AG09309 (cell line): ENCODE data around the gene PSMD5.

ENCODE experiments used
- DNase-seq: peaks from one replicate; pipeline ENCODE4 v3.0.0-alpha.2; 2010; ENCODE audit warnings: low read depth
- H3K4me3 ChIP-seq: 2 replicates; pipeline ENCODE4 v1.5.1; 2011; ENCODE audit warnings: mild to moderate bottlenecking, low read depth, low read length, moderate library complexity; ENCODE audit not compliant: control insufficient read depth
- TF ChIP-seq, protein P1 (sequence below): IDR thresholded peaks from 2 replicates; pipeline ENCODE4 v1.5.1; 2011; ENCODE audit warnings: mild to moderate bottlenecking, low read depth, low read length, inconsistent platforms; ENCODE audit not compliant: insufficient read depth, control insufficient read depth; ENCODE audit errors: missing control alignments

The PSMD5 gene

DNA sequence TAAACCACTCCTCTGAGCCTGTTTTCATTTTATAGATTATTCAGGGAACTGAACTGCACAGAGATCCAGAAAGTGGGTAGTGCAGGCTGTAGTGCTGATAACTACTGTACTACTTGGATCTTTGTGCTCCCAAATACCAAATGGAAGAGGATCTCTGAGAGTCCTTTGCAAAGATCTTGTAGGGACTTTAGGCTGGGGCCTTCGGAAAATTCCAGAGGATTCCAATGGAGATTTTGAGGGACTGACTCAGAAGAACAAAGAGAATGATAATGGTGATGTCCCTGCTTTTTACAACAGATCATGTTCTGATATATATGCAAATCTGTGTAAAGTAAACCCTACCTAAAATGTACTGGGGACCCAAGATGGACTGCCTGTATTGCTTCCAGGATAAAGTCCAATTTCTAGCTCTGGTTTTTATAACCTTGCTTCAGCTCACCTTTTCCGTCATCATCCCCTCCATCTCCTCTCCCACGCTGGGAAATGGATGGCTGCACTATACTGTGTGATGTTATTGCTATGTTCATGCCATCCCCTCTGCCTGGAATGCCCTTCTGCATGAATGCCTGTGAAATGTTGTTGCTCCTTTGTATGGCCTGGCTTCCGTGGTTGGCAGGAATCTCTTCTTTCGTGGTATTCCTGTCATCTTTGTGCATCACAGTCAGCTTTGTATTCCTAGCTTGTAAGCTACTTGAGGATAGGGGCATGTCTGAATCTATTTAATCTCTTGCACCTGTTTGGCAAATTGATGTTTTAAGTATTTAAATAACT lies 9.7 kb upstream of the PSMD5 start:
- DNase-seq: no peak
- TF ChIP-seq, protein P1, sequence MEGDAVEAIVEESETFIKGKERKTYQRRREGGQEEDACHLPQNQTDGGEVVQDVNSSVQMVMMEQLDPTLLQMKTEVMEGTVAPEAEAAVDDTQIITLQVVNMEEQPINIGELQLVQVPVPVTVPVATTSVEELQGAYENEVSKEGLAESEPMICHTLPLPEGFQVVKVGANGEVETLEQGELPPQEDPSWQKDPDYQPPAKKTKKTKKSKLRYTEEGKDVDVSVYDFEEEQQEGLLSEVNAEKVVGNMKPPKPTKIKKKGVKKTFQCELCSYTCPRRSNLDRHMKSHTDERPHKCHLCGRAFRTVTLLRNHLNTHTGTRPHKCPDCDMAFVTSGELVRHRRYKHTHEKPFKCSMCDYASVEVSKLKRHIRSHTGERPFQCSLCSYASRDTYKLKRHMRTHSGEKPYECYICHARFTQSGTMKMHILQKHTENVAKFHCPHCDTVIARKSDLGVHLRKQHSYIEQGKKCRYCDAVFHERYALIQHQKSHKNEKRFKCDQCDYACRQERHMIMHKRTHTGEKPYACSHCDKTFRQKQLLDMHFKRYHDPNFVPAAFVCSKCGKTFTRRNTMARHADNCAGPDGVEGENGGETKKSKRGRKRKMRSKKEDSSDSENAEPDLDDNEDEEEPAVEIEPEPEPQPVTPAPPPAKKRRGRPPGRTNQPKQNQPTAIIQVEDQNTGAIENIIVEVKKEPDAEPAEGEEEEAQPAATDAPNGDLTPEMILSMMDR: no peak

GRCh38 chr9:120851449-120851848 lies 8.7 kb upstream of the PSMD5 start:
- H3K4me3 ChIP-seq: no peak overlapping the region
- no peak for DNase-seq
- TF ChIP-seq, protein P1: no peak

More for the DNA sequence above, 9.7 kb upstream of the PSMD5 start:
- no peak overlapping the region for H3K4me3 ChIP-seq

GRCh38 chr9:120850315-120850714 lies 7.6 kb upstream of the PSMD5 start:
- DNase-seq: no peak
- H3K4me3 ChIP-seq: no peak overlapping the region
- TF ChIP-seq, protein P1: no peak

DNA sequence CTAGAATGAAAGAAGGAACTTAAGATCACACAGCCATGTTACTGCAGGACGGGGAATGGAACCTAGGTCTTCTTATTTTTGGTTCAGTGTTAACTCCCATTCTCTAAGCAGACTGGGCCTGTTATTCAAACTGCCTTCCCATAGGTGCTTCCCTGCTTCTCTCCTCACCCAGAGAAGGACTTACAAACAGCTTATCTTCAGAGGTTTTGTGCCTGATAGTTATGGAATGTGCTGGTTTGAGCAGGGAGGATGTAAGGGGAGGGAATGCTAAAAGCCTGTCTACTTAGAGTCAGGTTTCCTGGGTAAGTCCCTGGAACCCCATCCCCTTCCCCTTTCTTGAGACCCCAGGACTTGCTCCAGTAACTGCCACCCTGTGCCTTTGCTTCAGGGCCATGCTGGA lies 4.2 kb upstream of the PSMD5 start:
- TF ChIP-seq, protein P1: no peak
- H3K4me3 ChIP-seq: no peak overlapping the region
- no peak for DNase-seq

- TF ChIP-seq, protein P1: no peak
- H3K4me3 ChIP-seq: no peak overlapping the region
- no peak for DNase-seq
Observed at GRCh38 chr9:120846251-120846889, 3.6 kb upstream of the PSMD5 start.

DNA sequence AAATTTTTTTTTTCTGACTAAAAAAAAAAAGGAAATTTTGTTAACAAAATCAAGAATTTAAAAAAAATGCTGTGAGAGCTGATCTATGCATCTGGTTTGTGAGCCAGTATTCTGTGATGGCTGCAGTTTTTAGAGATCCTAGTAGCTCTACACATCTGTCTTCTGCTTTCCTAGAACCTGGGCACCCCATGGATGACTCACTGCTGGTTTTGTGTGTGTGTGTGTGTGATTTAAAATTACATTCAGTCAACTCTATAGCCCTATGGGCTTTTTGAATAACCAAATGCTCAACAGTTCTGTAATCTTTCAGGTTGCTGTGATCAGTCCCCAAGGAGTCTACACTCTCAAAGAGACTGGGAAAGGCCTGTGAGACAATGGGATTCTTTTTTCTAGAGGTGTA lies 2.5 kb upstream of the PSMD5 start:
- TF ChIP-seq, protein P1: no peak
- H3K4me3 ChIP-seq: no peak overlapping the region
- DNase-seq: no peak
